WTC11 (cell line): Measurements from ENCODE around the gene CCR3. TPM values are rescaled to one million over a fixed set of nuclear protein-coding genes. Genes with fewer than 3 reads are reported as not detected.

ENCODE experiments used
- ATAC-seq: fragments of 200-7000 bp; cut with Tn5 transposase; 2 replicates; pipeline ENCODE4 v1.10.0; 2021; ENCODE audit warnings: mild to moderate bottlenecking, moderate library complexity
- CTCF ChIA-PET: fragments of 300-600 bp; sonication (Branson Sonifier 250); formaldehyde crosslinking; loops from one replicate; lab custom pipeline; 2021; ENCODE audit warnings: antibody characterized with exemption; lab: Charles Lee
- POLR2A ChIA-PET: fragments of 350-600 bp; sonication (Branson Sonifier 250); formaldehyde crosslinking; loops from one replicate; lab custom pipeline; 2021; ENCODE audit warnings: antibody characterized with exemption; lab: Charles Lee
- DNase-seq: peaks from one replicate; pipeline ENCODE4 v3.0.0; 2021; ENCODE audit warnings: low spot score
- H3K27ac Mint-ChIP-seq: 2 replicates; pipeline ENCODE4 v1.8.0; 2021; ENCODE audit warnings: mixed read lengths
- H3K27me3 Mint-ChIP-seq: 2 replicates; pipeline ENCODE4 v1.8.0; 2021; ENCODE audit warnings: low read depth, mild to moderate bottlenecking, moderate library complexity, mixed read lengths
- H3K36me3 Mint-ChIP-seq: 2 replicates; pipeline ENCODE4 v1.8.0; 2021; ENCODE audit warnings: mixed read lengths
- H3K4me1 Mint-ChIP-seq: 2 replicates; pipeline ENCODE4 v1.8.0; 2022; ENCODE audit warnings: mixed read lengths
- H3K4me3 Mint-ChIP-seq: 2 replicates; pipeline ENCODE4 v1.8.0; 2021; ENCODE audit warnings: mild to moderate bottlenecking, moderate library complexity, mixed read lengths
- H3K9me3 Mint-ChIP-seq: 2 replicates; pipeline ENCODE4 v1.8.0; 2021; ENCODE audit warnings: mixed read lengths
- ATF3 ChIP-seq: sonication (generic); formaldehyde crosslinking; conservative IDR thresholded peaks from 2 replicates; pipeline ENCODE4 v1.8.1; 2022; ENCODE audit warnings: mild to moderate bottlenecking, missing genetic modification reagents
- CREB1 ChIP-seq: sonication (generic); formaldehyde crosslinking; IDR thresholded peaks from 2 replicates; pipeline ENCODE4 v1.8.0; 2023; ENCODE audit warnings: mild to moderate bottlenecking, missing genetic modification reagents
- EMX1 ChIP-seq: fragments of 250-450 bp; sonication (Bioruptor Pico); IDR thresholded peaks from 2 replicates; pipeline ENCODE4 v1.8.0; 2021; ENCODE audit warnings: mild to moderate bottlenecking
- FOXJ3 ChIP-seq: sonication (generic); formaldehyde crosslinking; IDR thresholded peaks from 2 replicates; pipeline ENCODE4 v1.9.0; 2021; ENCODE audit warnings: missing genetic modification reagents, mild to moderate bottlenecking, borderline replicate concordance
- FOXP1 ChIP-seq: sonication (generic); formaldehyde crosslinking; IDR thresholded peaks from 2 replicates; pipeline ENCODE4 v1.8.0; 2022; ENCODE audit warnings: missing genetic modification reagents, mild to moderate bottlenecking, moderate library complexity, borderline replicate concordance
- GTF2I ChIP-seq: fragments of 250-450 bp; sonication (Bioruptor Pico); conservative IDR thresholded peaks from 2 replicates; pipeline ENCODE4 v1.4.0; 2021; ENCODE audit warnings: mild to moderate bottlenecking
- HMGXB4 ChIP-seq: sonication (generic); formaldehyde crosslinking; IDR thresholded peaks from 2 replicates; pipeline ENCODE4 v1.8.1; 2023; ENCODE audit warnings: mild to moderate bottlenecking, moderate library complexity, missing genetic modification reagents
- MXD4 ChIP-seq: fragments of 250-450 bp; sonication (Bioruptor Pico); IDR thresholded peaks from 2 replicates; pipeline ENCODE4 v1.8.0; 2021; ENCODE audit warnings: mild to moderate bottlenecking, moderate library complexity, borderline replicate concordance
- NR3C1 ChIP-seq: sonication (generic); formaldehyde crosslinking; conservative IDR thresholded peaks from 2 replicates; pipeline ENCODE4 v1.8.1; 2023; ENCODE audit warnings: low read depth, mild to moderate bottlenecking, missing genetic modification reagents
- RELA ChIP-seq: sonication (generic); formaldehyde crosslinking; IDR thresholded peaks from 2 replicates; pipeline ENCODE4 v1.8.1; 2022; ENCODE audit warnings: missing genetic modification reagents, mild to moderate bottlenecking, borderline replicate concordance
- SMAD3 ChIP-seq: sonication (generic); formaldehyde crosslinking; IDR thresholded peaks from 2 replicates; pipeline ENCODE4 v1.8.0; 2022; ENCODE audit warnings: missing genetic modification reagents, mild to moderate bottlenecking, borderline replicate concordance
- STAT6 ChIP-seq: sonication (generic); formaldehyde crosslinking; conservative IDR thresholded peaks from 2 replicates; pipeline ENCODE4 v1.8.1; 2023; ENCODE audit warnings: mild to moderate bottlenecking, low read depth, missing genetic modification reagents, moderate library complexity
- TCF7 ChIP-seq: sonication (generic); formaldehyde crosslinking; IDR thresholded peaks from 2 replicates; pipeline ENCODE4 v1.8.0; 2022; ENCODE audit warnings: mild to moderate bottlenecking, low read depth, missing genetic modification reagents, moderate library complexity
- ZBTB43 ChIP-seq: sonication (generic); formaldehyde crosslinking; IDR thresholded peaks from 2 replicates; pipeline ENCODE4 v1.8.1; 2023; ENCODE audit warnings: mild to moderate bottlenecking, missing genetic modification reagents
- ZNF219 ChIP-seq: sonication (generic); formaldehyde crosslinking; IDR thresholded peaks from 2 replicates; pipeline ENCODE4 v1.8.0; 2023; ENCODE audit warnings: missing genetic modification reagents, mild to moderate bottlenecking, borderline replicate concordance
- ZNF396 ChIP-seq: fragments of 250-450 bp; sonication (Bioruptor Pico); IDR thresholded peaks from 2 replicates; pipeline ENCODE4 v1.8.0; 2021; ENCODE audit warnings: mild to moderate bottlenecking, moderate library complexity, borderline replicate concordance
- ZNF512 ChIP-seq: sonication (generic); formaldehyde crosslinking; IDR thresholded peaks from 2 replicates; pipeline ENCODE4 v1.8.1; 2022; ENCODE audit warnings: missing genetic modification reagents, borderline replicate concordance
- total RNA-seq: library from RNA; stranded (reverse); gene quantifications from 3 replicates; pipeline ENCODE4 v1.2.3, GENCODE V29; 2021

The CCR3 gene
- total RNA-seq, 1 experiment from 2014 or later: not detected

- Mint-ChIP-seq H3K27ac (no peak overlapping the region), H3K4me1 (no peaks in the 10 kb centered on the region)
Measured at GRCh38 chr3:46285931-46286619, 43.8 kb downstream of the CCR3 start.

More at GRCh38 chr3:46285931-46286619, 43.8 kb downstream of the CCR3 start:
- ChIA-PET POLR2A (no interaction called here), CTCF (interaction anchor here (1.4 kb wide), 1 partner anchor 10 kb away, joined by 7 read pairs; no protein-coding TSS in a partner anchor)
- no peaks in the 10 kb centered on the region for H3K9me3 Mint-ChIP-seq
- H3K36me3 Mint-ChIP-seq: no peaks in the 10 kb centered on the region
- no peak overlapping the region for H3K4me3 Mint-ChIP-seq
- TF ChIP-seq FOXP1 (CRISPR knock-in tag) (no peak), ZNF512 (no peak), HMGXB4 (CRISPR knock-in tag) (no peak), RELA (no peak), NR3C1 (no peak), ZNF396 (no peak), MXD4 (CRISPR knock-in tag) (no peak), CREB1 (no peak), TCF7 (no peak), ZBTB43 (CRISPR knock-in tag) (no peak), GTF2I (no peak), FOXJ3 (CRISPR knock-in tag) (no peak), EMX1 (no peak), ZNF219 (no peak), ATF3 (no peak), SMAD3 (CRISPR knock-in tag) (no peak), STAT6 (CRISPR knock-in tag) (no peak)
- ATAC-seq (no peak), DNase-seq (no peak)
- H3K27me3 Mint-ChIP-seq: no peaks in the 10 kb centered on the region
